Measurements from ENCODE around the gene PHETA1. TPM values are rescaled to one million over a fixed set of nuclear protein-coding genes. Genes with fewer than 3 reads are reported as not detected.

Gene PHETA1
- total RNA-seq, 1 experiment from 2014 or later: 12.4 TPM

- ATAC-seq (no peak), DNase-seq (ENCODE audit: low spot score) (no peak)
- TF ChIP-seq ZSCAN18 (CRISPR knock-in tag; IDR thresholded peaks at IDR 0.05): no peak
- no peak for TF ChIP-seq KAT7 (CRISPR knock-in tag; IDR thresholded peaks at IDR 0.05; ENCODE audit: borderline replicate concordance)
- TF ChIP-seq MYBL2 (CRISPR knock-in tag; IDR thresholded peaks at IDR 0.05): no peak
- no peak for TF ChIP-seq SMAD4 (CRISPR knock-in tag; IDR thresholded peaks at IDR 0.05)
- no peak for TF ChIP-seq ETV6 (CRISPR knock-in tag; IDR thresholded peaks at IDR 0.05)
- TF ChIP-seq FOXP1 (CRISPR knock-in tag; IDR thresholded peaks at IDR 0.05; ENCODE audit: borderline replicate concordance): no peak
- no peak for TF ChIP-seq ELF4 (CRISPR knock-in tag; IDR thresholded peaks at IDR 0.05; ENCODE audit: low read depth)
- no peak for TF ChIP-seq ZNF281 (CRISPR knock-in tag; IDR thresholded peaks at IDR 0.05)
- TF ChIP-seq GTF2I (CRISPR knock-in tag; conservative IDR thresholded peaks at IDR 0.05): no peak
- TF ChIP-seq ZNF416 (CRISPR knock-in tag; IDR thresholded peaks at IDR 0.05): no peak
- no peak for TF ChIP-seq NR1H2 (CRISPR knock-in tag; IDR thresholded peaks at IDR 0.05)
- TF ChIP-seq ESRRA (CRISPR knock-in tag; IDR thresholded peaks at IDR 0.05; ENCODE audit: borderline replicate concordance): no peak
- no peak for TF ChIP-seq ZMAT4 (CRISPR knock-in tag; IDR thresholded peaks at IDR 0.05)
- TF ChIP-seq NFATC4 (CRISPR knock-in tag; IDR thresholded peaks at IDR 0.05): no peak
- TF ChIP-seq E2F1 (CRISPR knock-in tag; IDR thresholded peaks at IDR 0.05): no peak
- no peak for TF ChIP-seq MLX (CRISPR knock-in tag; IDR thresholded peaks at IDR 0.05)
- no peak for TF ChIP-seq SMAD3 (CRISPR knock-in tag; IDR thresholded peaks at IDR 0.05; ENCODE audit: borderline replicate concordance)
- no peak for TF ChIP-seq TCF7 (CRISPR knock-in tag; IDR thresholded peaks at IDR 0.05; ENCODE audit: low read depth)
- TF ChIP-seq NFE2L1 (CRISPR knock-in tag; IDR thresholded peaks at IDR 0.05): no peak
- Mint-ChIP-seq H3K4me3 (no peak overlapping the region), H3K27me3 (ENCODE audit: low read depth) (no peaks in the 10 kb centered on the region; the same call in 1 of the 2 replicates), H3K36me3 (no peaks in the 10 kb centered on the region), H3K9me3 (no peaks in the 10 kb centered on the region), H3K4me1 (peaks cover 7% of the 10 kb centered on the region), H3K27ac (no peak overlapping the region)
- ChIA-PET CTCF (interaction anchor here (1.1 to 7.0 kb wide), 6 partner anchors 15 to 414 kb away, joined by 4 to 116 read pairs (median 4); no protein-coding TSS in a partner anchor), POLR2A (no interaction called here)
These were observed 29.6 kb upstream of the PHETA1 start for GRCh38 chr12:111398530-111398929.

GRCh38 chr12:111396726-111397445 is 28.0 kb upstream of the PHETA1 start:
- peak; percentile 89 for DNase-seq (ENCODE audit: low spot score)
- ChIA-PET POLR2A (interaction anchor here (0.6 to 1.0 kb wide), 3 partner anchors 8 to 641 kb away, joined by 3 to 10 read pairs (median 3); no protein-coding TSS in a partner anchor), CTCF (interaction anchor here (0.5 to 7.0 kb wide), 56 partner anchors 8 to 590 kb away, joined by 3 to 116 read pairs (median 4); partner anchors contain the start of gene PHETA1)
- no peaks in the 10 kb centered on the region for H3K4me1 Mint-ChIP-seq
- no peaks in the 10 kb centered on the region; the same call in 1 of the 2 replicates for H3K27me3 Mint-ChIP-seq (ENCODE audit: low read depth)
- ATAC-seq: peak; percentile 93
- no peak overlapping the region for H3K27ac Mint-ChIP-seq
- H3K36me3 Mint-ChIP-seq: no peaks in the 10 kb centered on the region
- H3K9me3 Mint-ChIP-seq: no peaks in the 10 kb centered on the region
- peak overlapping the region; percentile 48 for H3K4me3 Mint-ChIP-seq
- TF ChIP-seq NR3C1 (CRISPR knock-in tag; conservative IDR thresholded peaks at IDR 0.05; ENCODE audit: low read depth): no peak
- no peak for TF ChIP-seq FOXJ3 (CRISPR knock-in tag; IDR thresholded peaks at IDR 0.05; ENCODE audit: borderline replicate concordance)
- peak; percentile 53; the same call in 1 of the 2 replicates for TF ChIP-seq FOXP1 (CRISPR knock-in tag; IDR thresholded peaks at IDR 0.05; ENCODE audit: borderline replicate concordance)
- TF ChIP-seq NR2C2 (CRISPR knock-in tag; IDR thresholded peaks at IDR 0.05): no peak
- 0 out of 2 replicates have a peak, but pooled peaks have one; percentile 77 for TF ChIP-seq HMGXB4 (CRISPR knock-in tag; IDR thresholded peaks at IDR 0.05)
- TF ChIP-seq NFYB (CRISPR knock-in tag; conservative IDR thresholded peaks at IDR 0.05; ENCODE audit: low read depth): no peak
- peak; percentile 99 for TF ChIP-seq CTCF (IDR thresholded peaks at IDR 0.05)
- TF ChIP-seq ZNF232 (CRISPR knock-in tag; IDR thresholded peaks at IDR 0.05): 0 out of 2 replicates have a peak, but pooled peaks have one; percentile 51

All from WTC11 (cell line).